Activated T-helper 1 cell treated with anti-CD3 and anti-CD28 coated beads, Interleukin-2, amount 50 U/mL, for 16 hours (primary cell): Measurements from ENCODE around the gene WWP2.
"Not testable (repeated sequence)": the region's sequence is repeated elsewhere in the genome, so short reads cannot be mapped to it uniquely, and the experiment has no call there.

Source experiments
- DNase-seq, 2 donors: peaks; one replicate each; pipeline ENCODE4 v3.0.0-alpha.2; 2020; ENCODE audit warnings: low read depth in 1 of 2, low spot score in 1 of 2

WWP2 gene

DNA sequence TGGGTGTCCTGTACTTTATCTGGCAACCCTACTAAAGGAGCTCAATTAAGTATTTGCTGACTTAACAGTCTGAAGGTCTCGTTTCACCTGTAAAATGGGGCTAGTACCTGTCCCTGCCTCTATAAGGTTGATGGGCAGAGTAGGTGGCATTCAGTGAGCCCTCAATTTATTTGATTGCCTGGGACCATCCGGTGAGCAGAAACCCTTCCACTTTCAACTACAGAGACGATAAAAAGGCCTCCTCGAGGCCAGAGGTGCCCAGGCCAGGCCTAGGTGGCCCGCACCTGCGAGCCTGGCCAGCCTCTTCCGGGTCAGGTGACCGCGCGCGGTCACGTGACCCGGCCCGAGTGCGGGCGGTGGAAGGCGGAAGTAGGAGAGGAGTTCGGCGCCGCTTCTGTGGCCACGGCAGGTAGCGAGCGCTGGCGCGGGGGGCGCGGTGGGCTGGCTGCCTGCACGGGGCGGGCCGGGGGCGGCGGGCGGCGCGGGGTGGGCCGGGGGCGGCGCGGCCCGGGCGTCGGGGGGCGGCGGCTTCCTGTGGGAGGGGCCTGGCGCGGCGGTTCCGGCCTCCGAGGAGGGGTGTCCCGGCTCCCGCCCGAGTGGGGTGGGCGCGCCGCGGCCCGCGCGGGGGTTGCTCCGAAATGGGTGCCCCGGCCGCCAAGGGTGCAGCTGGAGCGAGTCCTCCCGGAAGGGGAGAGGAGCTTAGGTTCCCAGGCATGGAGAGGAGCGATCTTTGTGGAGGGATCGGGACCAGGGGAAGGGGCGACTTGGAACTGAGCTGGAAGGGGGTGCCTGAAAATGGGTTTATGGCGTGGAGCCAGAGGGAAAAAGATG is at the start of gene WWP2:
Gene WWP2, plus strand, starts transcription at position 350 of the 831 bp plus-strand sequence. CDS start 24,679 bp downstream, outside the sequence.
- DNase-seq: peak; percentile 55 to 71

DNA sequence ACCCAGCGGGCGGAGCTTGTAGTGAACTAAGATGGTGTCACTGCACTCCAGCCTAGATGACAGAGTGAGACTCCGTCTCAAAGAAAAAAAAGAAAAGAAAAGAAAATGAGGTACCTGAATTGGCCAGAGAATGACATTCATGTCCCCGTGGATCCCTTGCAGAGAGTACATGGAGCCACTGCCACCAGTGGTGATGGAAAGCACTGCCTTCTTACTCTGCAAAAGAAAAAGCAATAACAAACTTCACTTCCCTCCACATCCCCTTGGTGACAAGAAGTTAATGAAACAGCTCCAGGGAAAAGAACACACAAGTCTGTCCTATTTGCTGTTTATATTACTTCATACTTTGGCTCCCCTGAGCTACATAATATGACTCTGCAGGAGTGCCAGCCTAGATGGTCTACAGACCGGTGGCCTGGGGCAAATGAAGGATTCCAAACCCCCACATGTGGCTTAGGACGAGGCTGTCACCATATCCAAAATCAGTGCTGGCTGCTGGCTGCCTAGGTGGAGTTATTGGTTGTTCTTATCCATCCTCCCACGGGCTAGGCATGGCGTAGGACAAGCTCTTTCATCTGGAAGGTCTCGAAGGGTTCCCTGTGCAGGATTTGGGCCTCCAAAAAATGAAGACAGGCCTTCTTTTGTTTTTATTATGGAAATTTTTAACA is 49.1 kb upstream of the WWP2 start:
- DNase-seq: no peak

DNA sequence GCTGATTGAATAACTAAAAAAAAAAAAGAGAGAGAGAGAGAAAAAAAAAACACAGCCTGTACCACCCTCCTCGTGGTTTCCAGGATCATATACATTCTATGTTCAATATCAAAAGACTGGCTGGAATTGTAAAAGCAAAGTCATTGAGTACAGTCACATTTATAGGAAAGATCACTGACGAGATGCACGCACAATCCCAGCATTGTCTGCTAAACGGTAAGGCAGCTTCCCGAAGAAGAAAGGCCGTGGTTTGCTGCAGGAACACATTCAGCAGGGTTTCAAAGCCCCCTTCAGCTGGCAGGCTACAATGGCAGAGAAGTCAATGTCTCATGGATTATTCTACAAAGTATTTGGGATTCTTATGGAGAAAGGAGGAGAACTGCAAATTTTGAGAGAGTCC is 45.1 kb upstream of the WWP2 start:
- no peak for DNase-seq

DNA sequence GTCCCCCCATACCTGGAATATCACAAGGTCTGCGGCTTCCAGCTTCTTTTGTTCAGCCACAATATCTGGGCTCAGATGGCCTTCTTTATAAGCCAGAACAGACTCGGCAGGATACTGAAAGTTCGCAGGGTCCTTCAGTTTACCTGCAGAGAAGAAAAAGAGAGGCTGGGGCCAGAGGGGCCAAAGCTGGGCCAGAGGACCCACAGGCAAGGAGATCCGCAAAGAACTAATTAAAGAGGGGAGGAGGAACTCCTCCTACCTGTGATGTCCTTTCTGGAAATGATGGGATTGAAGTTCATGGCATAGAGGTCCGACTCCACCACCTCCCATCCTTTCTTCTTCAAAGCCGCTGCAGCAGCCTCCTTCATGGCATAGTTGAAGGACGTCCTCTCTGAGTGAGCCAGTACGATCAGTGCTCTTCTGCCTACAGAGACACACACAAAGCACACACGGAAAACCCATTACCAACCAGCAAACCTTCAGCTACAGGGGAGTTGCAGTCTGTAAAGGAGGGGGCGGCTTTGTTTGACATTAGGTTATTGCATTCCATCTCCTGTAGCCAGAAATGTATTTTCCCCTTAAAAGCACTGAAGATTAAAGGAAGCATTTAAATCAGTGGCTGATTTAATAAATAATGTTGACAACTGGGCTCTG is 43.9 kb upstream of the WWP2 start:
- no peak for DNase-seq

DNA sequence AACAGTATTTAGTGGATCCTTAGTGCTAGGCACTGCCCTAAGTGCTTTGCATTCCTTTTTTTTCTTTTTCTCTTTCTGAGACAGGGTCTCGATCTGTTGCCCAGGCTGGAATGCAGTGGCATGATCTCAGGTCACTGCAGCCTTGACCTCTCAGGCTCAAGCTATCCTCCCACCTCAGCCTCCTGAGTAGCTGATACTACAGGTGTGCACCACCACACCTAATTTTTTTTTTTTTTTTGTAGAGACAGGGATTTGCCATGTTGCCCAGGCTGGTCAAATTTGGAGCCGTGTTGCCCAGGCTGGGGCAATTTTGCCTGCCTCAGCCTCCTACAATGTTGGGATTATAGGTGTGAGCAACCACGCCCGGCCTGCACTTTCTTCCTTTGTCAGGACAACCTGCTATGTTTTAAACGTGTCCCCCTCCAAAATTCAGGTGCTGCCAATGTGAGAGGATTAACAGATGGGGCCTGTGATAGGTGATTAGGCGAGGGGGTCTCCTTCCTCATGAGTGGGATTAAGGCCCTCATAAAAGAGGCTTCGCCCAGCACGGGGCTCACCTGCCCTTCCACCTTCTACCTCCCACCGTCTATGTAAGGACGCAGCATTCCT is 41.2 kb upstream of the WWP2 start:
- DNase-seq: no peak

DNA sequence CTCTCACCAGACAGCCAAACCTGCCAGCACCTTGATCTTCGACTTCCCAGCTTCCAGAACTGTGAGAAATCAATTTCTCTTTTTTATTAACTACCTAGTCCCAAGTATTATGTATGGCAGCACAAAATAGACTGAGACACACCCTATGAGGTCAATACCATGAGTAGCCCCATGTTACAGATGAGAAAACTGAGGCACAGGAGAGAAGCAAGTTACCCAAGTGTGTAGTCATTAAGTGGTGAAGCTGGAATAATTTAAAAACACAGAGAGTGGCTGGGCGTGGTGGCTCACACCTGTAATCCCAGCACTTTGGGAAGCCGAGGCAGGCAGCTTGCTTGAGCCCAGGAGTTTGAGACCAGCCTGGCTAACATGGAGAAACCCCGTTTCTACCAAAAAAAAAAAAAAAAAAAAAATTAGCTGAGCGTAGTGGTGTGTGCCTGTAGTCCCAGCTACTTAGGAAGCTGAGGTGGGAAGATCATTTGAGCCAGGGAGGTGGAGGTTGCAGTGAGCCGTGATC is 40.6 kb upstream of the WWP2 start:
- no peak for DNase-seq

DNA sequence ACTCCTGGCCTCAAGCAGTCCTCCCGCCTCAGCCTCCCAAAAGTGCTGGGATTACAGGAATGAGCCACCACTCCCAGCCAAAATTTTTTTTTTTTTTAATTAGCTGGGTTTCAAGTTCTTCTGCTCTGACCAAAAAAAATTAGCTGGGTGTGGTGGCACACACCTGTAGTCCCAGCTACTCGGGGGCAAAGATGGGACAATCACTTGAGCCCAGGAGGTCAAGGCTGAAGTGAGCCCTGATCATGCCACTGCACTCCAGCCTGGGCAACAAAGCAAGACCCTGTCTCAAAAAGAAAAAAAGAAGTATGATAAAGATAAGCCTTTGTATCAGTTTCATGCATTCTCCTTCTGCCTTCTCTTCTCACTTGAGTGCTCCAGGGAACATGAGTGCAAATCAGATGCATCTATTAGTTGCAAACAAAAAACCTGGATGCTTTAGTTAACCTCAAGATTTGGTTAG is 37.7 kb upstream of the WWP2 start:
- no peak for DNase-seq

DNA sequence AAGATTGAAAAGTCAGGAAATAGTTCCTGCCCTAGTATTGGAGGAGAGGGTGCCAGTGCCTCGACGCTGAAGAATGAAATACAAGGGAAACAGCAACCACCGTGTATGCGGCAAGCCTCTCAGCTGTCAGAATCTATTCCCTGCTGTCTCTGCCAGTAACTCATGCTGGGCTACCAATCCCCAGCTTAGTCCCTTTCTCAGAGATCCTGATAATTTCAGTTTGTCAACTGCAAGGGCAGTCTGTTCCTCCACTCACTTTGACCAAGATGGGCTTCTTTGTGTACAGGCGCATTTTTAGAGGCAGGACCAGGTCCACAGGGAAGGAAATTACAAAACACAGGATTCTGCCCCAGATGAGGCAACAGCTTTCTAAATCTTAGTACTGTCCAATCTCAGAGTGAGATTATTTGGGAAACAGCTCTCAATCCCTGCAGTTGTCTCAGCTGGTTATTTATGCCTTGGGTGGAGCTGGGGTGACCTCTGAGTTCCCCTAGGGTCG is 37.1 kb upstream of the WWP2 start:
- no peak for DNase-seq

DNA sequence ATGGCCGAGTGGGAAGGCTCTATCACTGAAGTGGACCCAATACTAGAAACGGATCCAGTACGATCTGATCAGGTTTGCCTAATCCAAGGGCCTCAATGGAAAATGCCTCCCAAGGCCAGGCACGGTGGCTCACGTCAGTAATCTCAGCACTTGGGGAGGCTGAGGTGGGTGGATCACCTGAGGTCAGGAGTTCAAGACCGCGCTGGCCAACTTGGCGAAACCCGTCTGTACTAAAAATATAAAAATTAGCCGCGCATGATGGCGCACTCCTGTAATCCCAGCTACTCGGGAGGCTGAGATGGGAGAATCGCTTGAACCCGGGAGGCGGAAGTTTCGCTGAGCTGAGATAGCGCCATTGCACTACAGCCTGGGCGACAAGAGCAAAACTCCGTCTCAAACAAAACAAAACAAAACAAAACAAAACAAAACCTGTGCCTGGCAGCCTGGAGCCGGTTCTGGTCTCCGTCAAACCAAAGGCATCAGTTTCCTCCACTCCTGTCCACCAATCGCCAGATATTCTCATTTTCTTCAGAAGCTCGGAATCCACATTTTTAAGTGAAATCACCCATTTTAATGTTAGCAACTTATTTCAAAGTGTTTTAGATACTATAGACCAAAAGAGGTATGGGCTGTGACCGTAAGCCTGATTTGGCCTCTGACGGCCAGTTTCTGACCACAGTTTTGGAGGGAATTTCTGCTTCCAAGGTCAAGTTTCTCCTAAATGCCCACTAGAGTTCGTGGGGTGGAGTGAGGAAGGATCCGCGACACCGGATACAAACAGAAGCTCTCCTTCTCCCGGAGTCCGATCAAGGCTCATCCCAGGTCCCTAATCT is 36.4 kb upstream of the WWP2 start:
- DNase-seq: no peak

DNA sequence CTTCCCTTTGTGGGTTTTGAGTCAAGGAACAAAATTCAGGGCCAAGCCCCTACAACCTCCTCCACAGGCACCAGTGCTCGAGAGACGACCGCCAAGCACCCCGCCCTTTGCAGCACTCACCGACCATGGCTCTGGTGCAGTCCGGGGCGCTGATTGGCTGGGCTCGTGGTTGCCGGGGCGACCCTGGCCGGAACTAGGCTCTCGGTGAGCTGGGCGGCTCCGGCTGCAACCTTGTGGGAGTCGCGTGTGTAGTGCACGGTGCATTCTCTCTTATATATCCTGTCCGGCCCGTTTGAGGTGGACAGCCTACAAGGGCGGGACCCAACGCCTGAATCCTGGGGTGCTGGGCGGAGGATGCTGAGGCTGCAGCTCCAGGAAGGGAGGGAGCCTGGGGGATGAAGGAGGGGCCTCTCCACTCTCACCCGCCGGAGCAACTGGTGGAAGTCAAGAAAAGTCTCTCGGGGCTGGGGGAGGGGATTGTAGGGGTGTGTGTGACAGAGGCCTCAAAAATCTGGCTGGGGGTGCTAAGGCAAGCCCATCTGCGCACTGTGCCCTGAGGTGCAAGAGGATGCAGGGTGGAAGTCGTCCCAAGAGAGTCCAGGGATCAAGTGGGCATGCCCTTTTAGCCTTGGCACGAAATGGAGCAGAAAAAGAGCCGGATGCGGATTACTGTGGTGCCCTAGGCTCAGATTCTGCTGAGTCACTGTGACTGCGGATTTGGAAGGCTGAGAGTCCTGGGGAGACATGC is 35.6 kb upstream of the WWP2 start, which contains the start of gene NQO1:
Gene NQO1, minus strand, starts transcription at position 248 of the 748 bp plus-strand sequence. Its CDS starts 121 bp downstream, at position 127.
- DNase-seq: peak; percentile 73 to 79

DNA sequence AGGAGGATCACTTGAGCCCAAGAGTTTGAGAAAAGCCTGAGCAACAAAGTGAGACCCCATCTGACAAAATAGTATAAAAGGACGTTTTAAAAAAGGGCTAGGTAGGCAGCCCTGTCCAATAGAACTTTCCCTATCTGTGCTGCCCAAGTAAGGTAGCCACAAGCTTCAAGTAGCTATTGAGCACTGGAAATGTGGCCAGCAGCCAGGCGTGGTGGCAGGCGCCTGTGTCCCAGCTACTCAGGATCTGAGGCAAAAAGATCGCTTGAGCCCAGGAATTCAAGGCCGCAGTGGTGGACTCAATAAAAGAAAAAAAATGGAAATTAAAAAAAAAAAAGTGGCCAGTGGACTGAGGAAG is 34.2 kb upstream of the WWP2 start:
- no peak for DNase-seq

DNA sequence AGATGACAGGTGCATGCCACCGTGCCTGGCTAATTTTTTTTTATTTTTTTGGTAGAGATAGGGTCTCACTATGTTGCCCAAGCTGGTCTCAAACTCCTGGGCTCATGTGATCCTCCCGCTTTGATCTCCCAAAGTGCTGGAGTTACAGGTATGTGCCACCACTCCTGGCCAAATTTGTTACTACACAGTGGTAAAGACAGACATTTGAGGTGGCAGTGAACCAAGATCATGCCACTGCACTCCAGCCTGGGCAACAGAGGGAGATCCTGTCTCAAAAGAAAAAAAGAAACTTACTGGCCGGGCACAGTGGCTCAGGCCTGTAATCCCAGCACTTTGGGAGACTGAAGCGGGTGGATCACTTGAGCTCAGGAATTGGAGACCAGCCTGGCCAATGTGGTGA is 33.1 kb upstream of the WWP2 start:
- DNase-seq: not testable (repeated sequence)

DNA sequence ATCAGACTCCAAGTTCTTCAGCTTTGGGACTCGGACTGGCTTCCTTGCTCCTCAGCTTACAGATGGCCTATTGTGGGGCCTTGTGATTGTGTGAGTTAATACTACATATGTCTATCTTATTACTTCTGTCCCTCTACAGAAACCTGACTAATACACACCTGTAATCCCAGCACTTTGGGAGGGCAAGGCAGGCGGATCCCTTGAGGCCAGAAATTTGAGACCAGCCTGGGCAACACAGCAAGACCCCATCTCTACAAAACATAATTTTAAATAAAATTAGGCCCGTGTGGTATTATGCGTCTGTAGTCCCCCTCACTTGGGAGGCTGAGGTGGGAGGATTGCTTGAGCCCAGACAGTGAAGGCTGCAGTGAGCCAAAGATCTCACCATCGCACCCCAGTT is 30.9 kb upstream of the WWP2 start:
- not testable (repeated sequence) for DNase-seq

DNA sequence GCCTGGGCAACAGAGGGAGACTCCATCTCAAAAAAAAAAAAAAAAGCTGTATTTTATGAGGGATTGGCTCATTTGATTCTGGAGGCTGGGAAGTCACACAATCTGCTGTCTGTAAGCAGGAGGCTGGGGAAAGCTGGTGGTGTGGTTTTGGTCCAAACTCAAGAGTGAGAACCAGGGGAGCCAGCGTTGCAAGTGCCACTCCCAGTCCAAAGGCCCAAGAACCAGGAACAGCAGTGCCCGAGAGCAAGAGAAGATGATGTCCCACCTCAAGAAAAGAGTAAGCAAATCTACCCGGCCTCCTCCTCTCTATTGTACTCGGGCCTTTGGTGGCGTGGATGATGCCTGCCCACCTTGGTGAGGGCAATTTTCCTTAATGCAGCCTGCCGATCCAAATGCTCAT is 30.0 kb upstream of the WWP2 start:
- DNase-seq: no peak

DNA sequence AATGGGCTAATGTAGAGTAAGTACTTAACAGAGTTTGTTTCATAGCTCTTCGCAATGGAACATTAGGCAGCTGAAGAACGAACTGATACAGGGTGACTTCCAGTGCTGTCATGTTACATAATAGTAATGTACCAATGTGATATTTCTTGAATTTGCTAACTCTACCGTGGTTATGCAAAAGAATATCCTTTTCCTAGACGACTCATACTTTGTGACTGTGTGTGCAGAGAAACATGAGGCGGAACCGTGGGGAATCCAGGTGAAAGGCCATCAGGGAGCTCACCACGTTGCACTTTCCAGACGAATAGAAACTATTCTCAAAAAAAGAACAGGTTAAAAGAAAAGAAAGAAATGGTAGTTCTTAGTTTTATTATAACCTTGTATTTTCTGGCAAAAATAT is 20.6 kb upstream of the WWP2 start:
- DNase-seq: no peak

DNA sequence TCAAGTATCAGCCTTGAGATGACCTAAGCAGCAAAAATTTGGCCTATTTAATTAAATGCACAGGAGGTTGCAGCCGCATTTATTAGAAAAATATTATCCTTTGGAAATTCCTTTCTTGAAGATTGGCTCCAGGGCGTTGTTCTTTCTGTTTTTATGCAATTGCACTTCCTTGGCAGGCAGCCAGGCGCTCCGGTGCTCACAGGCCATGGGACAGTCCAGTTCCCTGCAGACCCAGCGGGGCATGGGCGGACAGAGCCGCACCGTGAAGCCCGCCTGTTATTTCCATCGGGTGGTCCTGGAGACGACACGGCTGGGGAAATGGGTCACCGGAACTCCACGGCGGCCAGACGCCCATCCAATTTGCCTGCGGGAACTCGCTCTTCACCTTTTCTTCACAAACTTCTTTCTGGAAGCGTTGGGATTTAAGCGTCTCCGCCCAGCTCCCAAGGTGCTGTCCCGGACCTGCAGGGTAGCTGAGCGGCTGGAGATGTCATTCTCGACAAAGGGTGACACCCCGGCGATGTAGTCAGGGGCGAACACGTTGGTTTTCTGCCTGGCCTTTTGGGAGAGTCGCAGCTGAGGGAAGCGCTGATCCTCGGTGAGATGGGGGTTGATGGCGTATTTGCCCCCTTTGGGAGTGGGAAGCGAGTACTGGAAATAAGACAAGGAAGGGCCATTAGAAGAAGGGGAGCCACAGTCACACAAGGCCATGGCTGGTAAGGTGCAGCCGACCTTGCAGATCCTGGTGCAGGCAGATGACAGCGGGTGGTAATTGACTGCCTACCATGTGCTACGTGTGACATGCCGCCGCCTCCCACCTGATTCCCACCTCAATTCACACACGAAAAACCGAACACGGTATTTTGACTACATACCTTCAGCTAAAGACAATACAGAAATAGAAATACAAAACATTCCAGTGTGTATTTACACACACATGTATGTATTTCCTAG is 19.9 kb upstream of the WWP2 start:
- no peak for DNase-seq

DNA sequence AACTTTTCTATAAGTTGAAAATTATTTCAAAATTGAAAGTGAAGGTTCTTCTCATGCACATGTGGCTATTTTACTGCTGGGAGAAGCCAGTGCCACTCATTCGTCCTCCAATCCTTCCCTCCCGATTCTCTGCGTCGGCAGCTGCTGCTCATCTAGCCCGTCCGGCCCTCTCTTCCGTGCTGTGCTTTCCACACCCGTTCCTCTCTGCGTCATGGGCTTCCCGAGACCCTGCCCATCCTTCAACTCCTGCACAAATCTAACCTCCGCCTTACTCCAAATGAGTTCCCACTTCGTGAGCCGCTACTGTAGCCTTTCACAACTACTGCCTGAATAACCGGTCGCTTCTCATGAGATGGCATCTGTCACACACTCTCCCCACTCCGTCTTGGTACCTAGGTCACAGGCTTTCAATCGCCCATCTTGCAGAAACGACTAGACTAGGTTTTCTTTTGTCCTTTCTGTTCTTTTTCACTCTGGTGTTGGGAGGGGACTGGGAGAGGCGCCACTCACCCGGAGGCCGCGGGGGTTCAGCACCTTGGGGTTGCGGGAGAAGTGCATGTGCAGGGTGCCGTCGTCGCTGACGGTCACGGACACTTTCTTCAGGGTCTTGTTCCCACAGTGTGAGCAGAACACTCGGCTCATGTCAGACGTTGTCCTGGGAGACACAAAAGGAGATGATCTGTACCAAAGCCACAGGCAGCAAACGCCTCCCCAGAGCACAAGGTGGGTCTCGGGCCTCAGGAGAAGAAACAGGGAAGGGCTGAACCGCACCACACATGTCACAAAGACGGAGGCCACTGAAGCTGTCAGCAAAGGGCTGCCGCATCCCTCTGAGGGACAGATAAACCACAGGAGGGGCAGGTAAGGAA is 17.5 kb upstream of the WWP2 start:
- DNase-seq: no peak
